HG03469 (cell line): ENCODE results near the gene CIAO3.
"Not testable (repeated sequence)": the region's sequence is repeated elsewhere in the genome, so short reads cannot be mapped to it uniquely, and the experiment has no call there.

Experiments
- ATAC-seq: cut with Tn5 transposase; IDR thresholded peaks from one replicate; pipeline ENCODE4 v1.9.1; 2021; ENCODE audit warnings: mild to moderate bottlenecking, moderate library complexity, moderate number of reproducible peaks; ENCODE audit not compliant: unreplicated experiment

CIAO3 gene

GRCh38 chr16:725041-725376, 15.8 kb downstream of the CIAO3 start:
- ATAC-seq, result no peak

GRCh38 chr16:724188-725040, 16.4 kb downstream of the CIAO3 start:
- no peak for ATAC-seq

- ATAC-seq, result no peak
These were observed 17.1 kb downstream of the CIAO3 start for GRCh38 chr16:723695-724094.

- ATAC-seq, result no peak
These were observed 17.8 kb downstream of the CIAO3 start for GRCh38 chr16:722835-723633.

- no peak for ATAC-seq
These were observed 18.8 kb downstream of the CIAO3 start for GRCh38 chr16:721765-722540.

GRCh38 chr16:720990-721764, 19.6 kb downstream of the CIAO3 start, which contains the start of gene ANTKMT:
TSS of gene ANTKMT (plus strand) at chr16:721146. CDS start at chr16:721275, 129 bp downstream.
- ATAC-seq, result peak; percentile 39

GRCh38 chr16:720447-720989, 20.3 kb downstream of the CIAO3 start:
- ATAC-seq, result no peak

- no peak for ATAC-seq
These were observed 20.9 kb downstream of the CIAO3 start for GRCh38 chr16:719815-720446.

- no peak for ATAC-seq
These were observed 21.9 kb downstream of the CIAO3 start for GRCh38 chr16:718922-719321.

GRCh38 chr16:718389-718788, 22.4 kb downstream of the CIAO3 start:
- no peak for ATAC-seq

GRCh38 chr16:717450-718245, 23.1 kb downstream of the CIAO3 start:
- no peak for ATAC-seq

GRCh38 chr16:716768-717325, 23.9 kb downstream of the CIAO3 start:
- ATAC-seq, result no peak

GRCh38 chr16:716200-716568, 24.6 kb downstream of the CIAO3 start:
- ATAC-seq, result no peak

GRCh38 chr16:715477-716199, 25.2 kb downstream of the CIAO3 start:
- no peak for ATAC-seq

- no peak for ATAC-seq
These were observed 26.0 kb downstream of the CIAO3 start, which contains the start of gene METRN for GRCh38 chr16:714558-715476. TSS of gene METRN (plus strand) at chr16:715118. CDS start at chr16:715290, 172 bp downstream.

GRCh38 chr16:714079-714478, 26.7 kb downstream of the CIAO3 start:
- no peak for ATAC-seq

GRCh38 chr16:712740-713250, 28.0 kb downstream of the CIAO3 start:
- ATAC-seq, result not testable (repeated sequence)
